Superior temporal gyrus (tissue), 1 donor: ENCODE data around the gene ATP12A.

ENCODE experiments used
- DNase-seq: peaks from one replicate; pipeline ENCODE4 v3.0.0-alpha.2; 2016; ENCODE audit errors: extremely low spot score

ATP12A gene

DNA sequence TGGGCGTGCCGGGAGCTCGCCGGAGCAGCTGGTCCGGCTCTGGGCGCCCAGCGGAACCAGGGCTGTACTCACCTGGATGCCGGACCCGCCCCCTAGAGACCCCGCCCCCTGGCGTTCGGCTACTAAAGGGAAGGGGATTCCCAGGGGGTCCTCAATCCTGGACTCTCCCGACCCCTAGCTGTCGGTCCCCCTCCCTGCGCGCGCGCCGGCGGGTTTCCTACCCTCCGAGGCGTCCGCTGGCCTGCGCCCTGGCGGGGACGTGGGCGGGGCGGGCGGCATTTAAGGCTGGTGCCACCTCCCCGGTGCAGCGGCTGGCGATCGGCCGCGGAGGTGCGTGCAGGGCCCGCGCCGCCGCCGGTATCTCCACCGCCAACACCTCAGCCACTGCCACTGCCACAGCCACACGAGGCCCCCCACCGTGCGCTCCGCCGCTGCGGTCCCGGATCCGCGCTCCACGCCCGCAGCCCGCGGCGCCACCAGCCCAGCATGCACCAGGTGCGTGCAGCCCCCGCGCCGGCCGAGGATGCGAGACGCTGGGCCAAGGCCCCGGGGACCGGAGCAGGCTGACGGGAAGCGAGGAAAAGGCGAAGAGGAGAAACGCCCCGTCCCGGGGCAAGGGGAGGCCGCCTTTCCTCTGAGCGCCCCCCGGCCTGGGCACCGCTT lies at the start of gene ATP12A:
Gene ATP12A, plus strand, starts transcription at position 151 of the 663 bp plus-strand sequence. Its CDS starts 336 bp downstream, at position 487.
- no peak for DNase-seq

DNA sequence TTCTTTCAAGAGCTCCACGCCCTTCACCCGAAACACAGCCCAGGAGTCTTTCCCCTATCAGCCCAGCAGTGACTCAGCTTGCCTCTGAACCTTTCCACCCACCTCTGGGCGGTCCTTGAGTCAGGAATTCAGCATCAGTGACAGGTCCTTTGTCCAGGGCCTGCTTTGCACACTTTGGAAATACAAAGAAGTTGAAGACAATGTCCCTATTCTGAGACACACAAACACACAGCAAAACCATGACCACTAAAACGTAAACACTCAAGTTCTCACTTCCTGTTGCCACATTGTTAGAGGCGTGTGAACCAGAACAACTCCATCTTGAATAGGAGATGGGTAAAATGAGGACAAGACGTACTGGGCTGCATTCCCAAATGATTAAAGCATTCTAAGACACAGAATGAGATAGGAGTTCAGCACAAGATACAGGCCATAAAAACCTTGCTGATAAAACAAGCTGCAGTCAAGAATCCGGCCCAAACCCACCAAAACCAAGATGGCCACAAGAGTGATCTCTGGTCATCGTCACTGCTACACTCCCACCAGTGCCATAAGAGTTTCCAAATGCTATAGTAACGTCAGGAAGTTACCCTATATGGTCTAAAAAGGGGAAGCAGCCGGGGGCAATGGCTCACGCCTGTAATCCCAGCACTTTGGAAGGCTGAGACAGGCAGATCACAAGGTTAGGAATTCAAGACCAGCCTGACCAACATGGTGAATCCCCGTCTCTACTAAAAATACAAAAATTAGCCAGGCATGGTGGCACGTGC lies 49.2 kb upstream of the ATP12A start:
- no peak for DNase-seq

DNA sequence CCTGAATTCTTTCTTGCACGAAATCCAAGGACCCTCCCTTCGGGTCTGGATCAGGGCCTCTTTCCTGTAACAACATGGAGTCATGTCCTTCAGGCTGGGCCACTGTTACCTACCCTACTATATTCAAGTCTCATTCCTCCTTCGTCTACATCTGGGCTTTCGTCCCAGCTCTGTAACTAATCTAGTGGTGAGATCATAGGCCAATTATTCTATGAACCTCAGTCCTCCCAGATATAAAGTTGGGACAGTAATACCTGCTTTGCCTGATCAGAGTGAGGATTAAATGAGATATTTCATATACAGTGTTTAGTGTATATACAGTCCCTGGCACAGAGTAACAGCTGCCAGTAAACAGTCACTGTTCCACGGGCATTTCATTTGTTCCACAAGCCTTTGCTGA lies 48.3 kb upstream of the ATP12A start:
- DNase-seq: no peak

DNA sequence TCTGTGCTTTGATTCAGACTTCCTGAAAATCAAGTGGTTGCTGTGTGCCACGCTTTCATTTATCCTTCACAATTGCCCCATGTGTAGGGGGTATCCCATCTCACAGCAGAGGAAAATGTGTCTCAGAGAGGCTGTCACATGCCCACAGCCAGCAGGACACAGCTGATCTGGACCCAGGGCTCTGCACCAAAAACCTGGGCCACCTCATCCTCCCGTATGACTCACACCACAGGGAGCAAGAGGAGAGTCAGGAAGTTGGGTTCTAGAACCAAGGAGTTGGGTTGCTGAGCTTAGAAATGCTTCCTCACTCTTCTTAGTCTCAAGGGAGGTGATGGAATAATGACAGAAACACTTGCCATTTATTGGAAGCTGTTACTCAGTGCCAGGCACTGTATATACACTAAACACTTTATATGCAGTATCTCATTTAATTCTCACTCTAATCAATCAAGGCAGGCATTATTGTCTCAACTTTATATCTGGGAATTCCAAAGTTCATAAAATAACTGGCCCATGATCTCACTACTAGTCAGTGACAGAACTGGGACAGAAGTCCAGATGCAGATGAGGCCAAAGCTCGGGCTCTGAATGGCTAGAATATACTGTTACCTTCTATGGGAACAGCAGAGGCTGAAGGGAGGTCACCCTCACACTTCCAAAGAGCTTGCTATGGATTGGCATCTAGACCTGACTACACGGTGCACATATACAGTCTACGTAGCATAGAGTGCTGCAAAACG lies 47.7 kb upstream of the ATP12A start:
- no peak for DNase-seq

DNA sequence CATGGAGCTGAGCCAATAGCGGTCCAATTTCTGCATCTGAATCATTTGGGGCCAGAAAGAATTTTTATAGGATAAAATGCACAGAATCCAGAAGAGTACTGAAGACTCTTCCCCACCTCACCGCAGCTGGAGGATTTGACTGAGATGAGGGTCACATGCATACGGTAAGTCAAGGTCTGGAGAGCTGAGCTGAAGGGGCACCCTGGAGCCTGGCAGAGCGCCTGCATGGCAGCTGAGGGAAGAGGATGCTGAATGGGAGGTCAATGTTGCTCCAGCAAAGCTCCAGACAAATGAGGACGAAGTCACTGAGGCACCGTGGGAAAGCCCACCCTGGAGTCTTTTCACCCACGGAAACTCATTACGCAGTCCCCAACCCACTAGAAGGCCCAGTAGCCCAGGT lies 43.4 kb upstream of the ATP12A start:
- DNase-seq: no peak

DNA sequence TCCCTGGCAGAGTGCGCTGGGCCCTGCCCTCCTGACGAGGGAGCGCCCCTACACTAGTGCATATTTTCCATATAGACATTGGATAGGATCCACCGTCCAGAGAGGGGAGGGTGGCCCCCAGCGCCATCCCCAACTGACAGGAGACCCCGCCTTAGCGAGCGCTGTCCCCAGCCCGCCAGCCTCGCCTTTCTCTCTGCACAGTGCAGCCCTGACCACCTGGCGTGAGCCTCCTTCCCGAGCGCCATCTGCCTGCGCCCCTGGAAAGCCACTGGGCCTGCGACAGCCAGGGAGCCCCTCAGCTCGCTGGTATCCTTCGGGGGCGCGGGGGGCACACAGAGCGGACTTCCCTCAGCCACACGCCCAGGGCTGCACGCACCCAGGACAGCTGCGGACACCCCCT lies 42.1 kb upstream of the ATP12A start:
- no peak for DNase-seq

DNA sequence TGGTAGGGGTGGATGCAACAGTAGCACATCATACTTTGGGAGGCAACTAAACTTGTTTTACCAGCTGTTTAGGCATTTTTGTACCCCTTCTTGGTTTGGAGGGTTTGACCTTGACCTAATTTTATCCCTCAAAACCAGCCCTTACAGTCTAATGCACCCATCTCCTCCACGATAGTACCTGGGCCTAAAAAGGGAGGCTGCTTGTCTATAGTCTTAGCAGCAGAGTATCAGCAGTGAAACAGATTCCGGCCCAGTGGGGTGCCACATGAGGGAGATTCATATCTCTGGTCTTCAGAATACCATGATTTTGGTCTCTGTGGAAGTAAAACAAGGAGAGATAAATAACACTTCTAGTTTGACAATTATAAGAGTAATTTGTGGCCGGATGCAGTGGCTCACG lies 39.5 kb upstream of the ATP12A start:
- DNase-seq: no peak

DNA sequence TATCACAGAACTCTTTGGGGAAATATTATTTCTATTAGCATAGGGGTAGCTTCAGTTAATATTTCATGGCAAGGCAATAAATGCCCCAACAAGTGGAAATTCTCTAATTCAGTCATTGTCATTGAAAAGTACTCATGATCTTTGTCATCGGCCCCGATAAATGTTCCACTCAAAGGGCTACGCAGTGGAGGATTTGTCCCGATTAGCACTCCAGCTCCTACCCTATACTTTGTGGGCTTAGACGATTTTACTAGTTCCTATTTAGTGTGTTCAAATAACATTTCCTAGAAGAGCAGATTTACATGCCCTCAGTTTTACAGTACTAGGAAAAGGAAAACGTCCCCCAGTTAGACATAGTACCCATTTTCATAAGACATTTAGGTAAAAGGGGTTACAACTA lies 38.0 kb upstream of the ATP12A start:
- DNase-seq: no peak

DNA sequence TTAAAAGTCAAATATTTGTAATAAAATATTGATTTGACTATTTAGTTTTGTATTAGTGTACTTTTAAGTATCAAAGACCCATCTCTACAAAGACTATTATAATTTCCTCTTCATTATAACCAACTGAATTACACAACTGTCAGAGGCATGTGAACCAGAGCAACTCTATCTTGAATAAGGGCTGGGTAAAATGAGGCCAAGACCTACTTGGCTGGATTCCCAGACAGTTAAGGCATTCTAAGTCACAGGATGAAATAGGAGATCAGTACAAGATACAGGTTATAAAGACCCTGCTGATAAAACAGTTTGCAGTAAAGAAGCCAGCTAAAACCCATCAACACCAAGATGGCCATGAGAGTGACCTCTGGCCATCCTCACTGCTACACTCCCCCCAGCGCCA lies 36.2 kb upstream of the ATP12A start:
- no peak for DNase-seq

DNA sequence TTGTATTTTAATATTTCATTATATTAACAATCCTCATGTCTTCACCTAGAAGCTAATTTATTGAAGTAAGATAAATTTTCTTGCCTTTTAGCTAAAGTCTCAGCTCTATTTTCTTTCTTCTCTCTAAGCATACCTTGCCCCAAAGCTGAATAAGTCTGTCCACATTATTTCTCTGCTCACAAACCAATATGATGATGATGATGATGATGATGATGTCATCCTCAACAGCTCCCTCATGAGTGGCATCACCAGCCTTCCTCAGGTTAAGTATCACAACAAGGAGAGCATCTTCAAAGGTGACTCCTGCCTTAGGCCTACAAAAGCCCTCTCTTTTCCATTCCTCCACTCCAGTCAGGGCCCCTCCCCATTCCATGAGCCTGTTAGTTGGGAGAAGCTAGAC lies 31.9 kb upstream of the ATP12A start:
- no peak for DNase-seq

DNA sequence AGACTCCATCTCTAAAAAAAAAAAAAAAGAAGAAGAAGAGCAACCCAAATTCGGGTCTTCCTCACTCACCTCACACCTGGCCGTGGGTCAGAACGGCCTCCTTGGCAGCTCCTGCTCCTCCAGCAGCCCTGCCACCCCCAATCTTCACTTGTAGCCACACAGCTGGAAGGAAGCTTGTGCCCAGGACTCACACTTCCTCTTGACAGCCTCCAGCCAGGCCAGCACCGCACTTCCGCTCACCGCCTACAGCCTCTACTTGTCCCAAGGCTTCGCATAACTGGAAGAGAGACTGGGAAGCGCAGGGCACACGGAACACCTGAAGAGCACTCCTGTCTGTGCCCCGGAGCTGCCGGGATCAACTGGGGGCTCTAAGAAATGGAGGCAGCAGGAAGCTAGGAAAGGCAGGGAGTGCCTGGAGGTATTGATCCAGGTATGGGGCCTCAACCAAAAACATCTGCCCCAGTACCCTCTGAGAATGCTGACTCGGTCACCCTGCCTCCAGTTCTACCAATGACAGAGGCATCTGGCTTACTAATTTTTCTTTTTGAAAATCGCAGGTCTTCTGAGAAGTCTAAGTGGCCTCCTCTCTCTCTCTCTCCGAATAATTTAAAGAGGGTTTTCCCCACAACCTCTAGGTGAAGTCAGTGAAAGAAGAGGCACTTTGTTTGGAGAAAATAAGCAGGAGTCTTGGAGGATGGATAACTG lies 31.1 kb upstream of the ATP12A start:
- DNase-seq: no peak

DNA sequence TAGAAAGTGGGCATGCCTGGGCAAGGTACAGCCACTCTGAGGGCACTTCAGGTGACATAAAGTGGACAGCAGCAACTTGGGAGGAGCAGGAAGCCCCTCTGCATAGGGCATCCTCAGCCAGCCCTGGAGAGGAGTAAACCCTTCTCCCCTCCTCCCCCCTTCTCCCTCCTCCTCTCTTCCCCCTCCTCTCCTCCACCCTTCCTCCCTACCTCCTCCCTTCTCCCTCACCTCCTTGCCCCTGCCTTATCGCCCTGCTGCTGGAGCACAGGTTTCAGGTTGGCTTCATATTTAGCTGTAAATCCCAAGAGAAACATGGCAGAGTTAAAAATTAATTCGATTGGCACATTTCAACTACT lies 30.5 kb upstream of the ATP12A start:
- no peak for DNase-seq

DNA sequence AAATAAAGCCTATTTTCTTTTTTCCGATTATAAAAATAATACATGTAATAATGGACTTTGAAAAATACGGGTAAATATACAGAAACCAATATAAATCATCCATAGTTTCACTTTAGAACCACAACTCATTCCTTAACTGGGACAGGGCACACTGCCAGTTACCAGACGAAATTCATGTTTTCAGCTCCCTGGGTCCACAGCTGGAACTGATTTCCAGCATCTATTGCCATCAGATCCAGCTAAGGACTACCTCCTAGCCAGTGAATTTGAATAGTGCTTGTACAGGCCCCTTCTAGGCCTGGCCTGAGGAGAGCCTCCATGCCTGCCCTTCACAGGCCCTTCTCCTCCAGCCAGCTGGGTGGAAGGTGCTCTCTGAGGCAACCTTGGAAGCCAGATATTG lies 30.0 kb upstream of the ATP12A start:
- no peak for DNase-seq

DNA sequence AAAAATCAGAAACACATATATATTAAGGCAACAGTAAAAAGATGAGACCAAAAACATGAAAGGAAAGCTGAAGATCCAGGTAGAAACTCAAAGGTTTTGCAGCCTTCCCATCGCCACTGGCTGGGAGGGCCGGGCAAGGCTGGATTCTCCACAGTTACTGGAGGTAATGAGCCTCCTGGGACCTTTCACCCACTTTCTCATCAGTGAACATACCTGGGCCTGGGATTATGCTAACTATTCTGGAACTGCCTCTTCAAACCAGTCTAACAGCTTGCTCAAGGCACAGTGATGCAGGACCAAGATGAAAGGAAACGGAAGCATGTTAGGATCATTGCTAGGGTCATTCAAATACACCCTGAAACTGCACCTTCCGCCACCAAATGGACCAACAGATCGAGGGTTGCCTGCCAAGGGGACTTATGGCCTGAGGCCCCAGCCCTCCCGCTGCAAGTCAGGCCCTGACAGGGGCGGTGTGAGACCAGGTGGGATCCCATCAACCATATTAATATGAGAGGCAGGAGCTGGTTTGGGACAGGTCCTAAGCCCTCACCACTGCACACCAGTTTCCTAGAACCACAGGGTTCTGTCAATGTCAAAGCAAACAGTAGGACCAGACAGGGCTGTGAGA lies 28.4 kb upstream of the ATP12A start:
- no peak for DNase-seq

DNA sequence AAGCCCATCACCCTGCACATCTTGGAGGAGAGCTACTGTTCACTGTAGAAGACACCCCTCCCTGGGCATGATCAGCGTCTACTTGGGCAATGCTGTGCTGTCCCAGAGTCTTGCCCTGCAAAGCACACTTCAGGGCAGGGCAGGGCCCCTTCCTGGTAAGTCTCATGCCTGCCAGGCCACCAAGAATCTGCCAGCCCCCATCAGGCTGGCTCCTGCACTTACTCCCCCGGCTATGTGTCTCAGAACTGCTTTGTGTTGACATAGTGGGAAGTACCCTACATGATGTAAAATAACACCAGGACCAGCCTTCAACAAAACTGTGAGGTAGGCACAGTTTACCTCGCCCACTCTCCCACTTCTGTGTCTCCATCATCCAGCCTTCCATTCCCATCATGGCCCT lies 27.8 kb upstream of the ATP12A start:
- DNase-seq: no peak

DNA sequence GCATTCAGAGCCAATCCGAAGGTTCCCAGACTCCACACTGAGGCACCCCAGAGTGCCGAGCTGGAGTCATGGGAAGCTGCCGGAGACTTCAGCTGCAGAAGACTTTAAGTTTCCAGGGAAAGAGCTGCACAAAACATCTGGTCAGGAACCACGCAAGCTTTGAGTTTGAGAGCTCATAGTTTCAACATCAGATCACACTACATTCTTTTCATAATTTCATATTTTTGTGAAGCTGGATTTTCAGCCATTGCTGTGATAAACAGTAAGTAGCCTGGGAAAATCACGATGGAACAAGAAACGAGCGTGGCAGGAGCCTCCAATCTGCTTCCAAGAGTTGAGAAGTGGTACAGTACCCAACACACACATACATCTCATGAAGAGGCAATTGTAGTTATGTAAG lies 25.5 kb upstream of the ATP12A start:
- DNase-seq: no peak

DNA sequence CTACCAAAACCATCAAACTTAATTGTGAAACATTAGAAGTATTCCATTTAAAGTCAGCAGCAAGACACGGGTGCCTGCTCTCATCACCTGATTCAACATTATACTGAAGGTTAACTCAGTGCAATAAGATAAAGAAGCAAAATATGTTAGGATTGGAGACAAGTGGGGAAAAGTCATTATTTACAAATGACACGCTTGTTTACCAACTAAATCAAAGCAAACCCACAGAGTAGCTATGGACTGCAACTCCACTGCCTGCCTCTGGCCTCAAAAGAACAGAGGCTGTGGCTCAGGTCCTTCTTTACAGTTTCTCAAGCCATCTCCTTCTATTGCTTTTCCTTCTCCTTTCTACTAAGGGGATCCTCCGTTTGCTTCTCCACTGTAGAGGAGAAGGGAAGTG lies 21.0 kb upstream of the ATP12A start:
- DNase-seq: no peak

DNA sequence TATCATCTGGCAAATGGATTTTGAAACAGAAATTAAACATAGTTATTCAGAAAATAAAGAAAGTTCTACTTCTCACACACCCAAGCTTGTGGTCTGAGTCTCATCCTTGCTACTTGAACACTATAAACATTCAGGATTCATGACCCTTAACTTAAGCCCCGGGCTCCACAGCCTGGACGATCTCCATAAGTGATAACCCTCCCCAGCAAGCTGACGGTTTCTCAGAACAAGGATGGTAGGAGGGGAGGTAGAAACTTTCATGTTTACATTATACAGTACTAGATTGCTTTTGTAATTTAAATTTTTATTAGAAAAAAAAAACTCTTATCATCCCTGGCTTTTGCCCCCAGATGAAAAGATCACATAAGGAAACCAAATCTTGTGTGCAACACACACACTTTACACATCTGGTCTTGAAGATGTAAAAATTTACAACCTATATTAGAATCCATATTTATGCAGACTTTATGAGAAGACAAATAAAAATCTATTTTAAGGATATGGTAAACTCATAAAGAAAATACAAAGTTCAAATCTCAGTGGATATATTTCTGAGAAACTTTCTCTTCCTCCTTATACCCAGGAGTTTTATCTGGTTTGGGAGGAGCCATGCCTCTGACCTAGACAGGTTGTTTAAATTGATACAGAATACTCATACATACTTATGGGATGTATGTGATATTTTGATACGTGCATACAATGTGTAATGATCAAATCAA lies 20.0 kb upstream of the ATP12A start:
- no peak for DNase-seq

DNA sequence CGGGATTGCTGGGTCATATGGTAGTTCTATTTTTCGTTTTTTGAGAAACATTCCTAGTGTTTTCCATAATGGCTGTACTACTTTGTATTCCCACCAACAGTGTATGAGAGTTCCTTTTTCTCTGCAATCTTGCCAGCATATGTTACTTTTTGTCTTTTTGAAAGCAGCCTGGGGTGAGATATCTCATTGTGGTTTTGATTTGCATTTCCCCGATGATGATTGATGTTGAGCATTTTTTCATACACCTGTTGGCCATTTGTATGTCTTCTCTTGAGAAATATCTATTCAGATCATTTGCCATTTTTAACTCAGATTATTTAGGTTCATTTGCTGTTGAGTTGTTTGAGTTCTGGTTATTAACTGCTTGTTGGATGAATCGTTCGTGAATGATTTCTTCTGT lies 18.5 kb upstream of the ATP12A start:
- no peak for DNase-seq

DNA sequence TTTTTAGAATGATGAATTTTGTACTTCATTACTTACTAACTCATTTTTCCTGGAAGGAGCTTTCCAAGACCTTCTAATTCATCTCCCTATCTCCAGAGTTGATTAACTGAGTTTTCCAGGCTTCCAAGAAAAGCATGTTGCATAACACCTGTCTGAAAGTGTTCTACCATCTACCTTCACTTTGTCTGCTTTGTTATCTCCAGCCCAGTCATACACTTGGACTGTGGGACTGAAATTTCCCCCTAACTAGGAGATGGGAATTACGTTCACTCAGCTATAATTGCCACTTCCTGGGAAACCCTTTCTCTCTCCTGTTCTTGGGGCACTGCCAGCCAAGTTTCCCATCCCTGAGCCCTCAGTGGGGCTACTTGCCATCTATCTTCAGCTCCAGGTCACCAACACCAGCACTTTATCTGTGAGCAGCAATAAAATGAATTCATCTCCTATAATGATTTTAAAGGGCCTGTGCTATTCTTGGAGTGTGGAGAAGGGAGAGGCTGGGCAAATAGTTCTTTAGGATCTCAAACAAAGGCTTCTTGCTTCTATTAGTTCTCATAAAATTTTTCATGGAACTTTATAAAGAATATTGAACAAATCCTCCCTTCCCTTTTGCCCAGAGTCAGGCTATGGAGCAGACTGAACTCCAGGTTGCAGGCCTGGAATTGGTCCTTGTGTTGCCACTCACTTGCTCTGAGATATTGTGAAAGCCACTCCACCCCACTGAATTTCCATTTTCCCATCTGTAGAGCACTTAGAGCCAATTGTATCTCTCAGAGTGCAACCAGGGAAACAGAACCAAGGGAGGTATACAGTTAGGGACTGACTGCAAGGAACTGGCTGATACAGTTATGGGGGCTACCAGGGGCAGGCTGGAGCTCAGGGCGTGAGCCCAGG lies 17.8 kb upstream of the ATP12A start:
- no peak for DNase-seq
